Natural killer cell (primary cell): ENCODE data around the gene CBR3. TPM values are rescaled to one million over a fixed set of nuclear protein-coding genes. Genes with fewer than 3 reads are reported as not detected.
"Not testable (repeated sequence)": the region's sequence is repeated elsewhere in the genome, so short reads cannot be mapped to it uniquely, and the experiment has no call there.

ENCODE experiments used
- ATAC-seq, 3 donors: fragments of 150-1000 bp in 2 of 3; fragments of 200-7000 bp in 1 of 3; cut with Tn5 transposase; 1 replicate in 1 of 3; 2 replicates in 2 of 3; pipeline ENCODE4 v1.10.0; 2021; ENCODE audit warnings: mild to moderate bottlenecking in 2 of 3, moderate library complexity in 2 of 3
- DNase-seq, 2 donors: peaks; one replicate each; pipeline versions ENCODE4 v3.0.0 to v3.0.0-alpha.2; 2013 to 2021; ENCODE audit warnings: mixed read lengths in 1 of 2
- H3K27ac ChIP-seq: one replicate; pipeline ENCODE4 v1.5.1; 2013; ENCODE audit warnings: mild to moderate bottlenecking, low read length
- H3K27me3 ChIP-seq: one replicate; pipeline ENCODE4 v1.6.1; 2013; ENCODE audit warnings: low read length; ENCODE audit not compliant: control insufficient read depth, insufficient read depth
- H3K36me3 ChIP-seq: one replicate; pipeline ENCODE4 v1.6.1; 2013; ENCODE audit warnings: low read length; ENCODE audit not compliant: control insufficient read depth, insufficient read depth
- H3K4me1 ChIP-seq: one replicate; pipeline ENCODE4 v1.6.1; 2013; ENCODE audit warnings: low read length; ENCODE audit not compliant: control insufficient read depth, insufficient read depth
- H3K4me3 ChIP-seq: one replicate; pipeline ENCODE4 v1.5.1; 2013; ENCODE audit warnings: low read length
- H3K9me3 ChIP-seq: one replicate; pipeline ENCODE4 v1.6.1; 2013; ENCODE audit warnings: low read length; ENCODE audit not compliant: control insufficient read depth, insufficient read depth
- H3K27ac Mint-ChIP-seq, 2 donors: one replicate each; pipeline ENCODE4 v1.8.0; 2022; ENCODE audit warnings: mild to moderate bottlenecking in 2 of 2, mixed read lengths in 2 of 2, moderate library complexity in 1 of 2
- H3K27me3 Mint-ChIP-seq, 2 donors: one replicate each; pipeline ENCODE4 v1.8.0; 2022; ENCODE audit warnings: low read depth in 2 of 2, mixed read lengths in 2 of 2
- H3K36me3 Mint-ChIP-seq: one replicate; pipeline ENCODE4 v1.8.0; 2022; ENCODE audit warnings: mixed read lengths
- H3K4me1 Mint-ChIP-seq, 2 donors: one replicate each; pipeline ENCODE4 v1.8.0; 2022; ENCODE audit warnings: mixed read lengths in 2 of 2
- H3K4me3 Mint-ChIP-seq: one replicate; pipeline ENCODE4 v1.8.0; 2022; ENCODE audit warnings: mild to moderate bottlenecking, moderate library complexity, mixed read lengths
- H3K9me3 Mint-ChIP-seq, 2 donors: one replicate each; pipeline ENCODE4 v1.8.0; 2022; ENCODE audit warnings: mixed read lengths in 2 of 2
- WGBS: methylation state at CpG from one replicate; pipeline ENCODE4 v1.1.7; 2013; ENCODE audit warnings: missing lambda C conversion rate; ENCODE audit not compliant: insufficient coverage; 5-methylcytosine and 5-hydroxymethylcytosine counted together
- intact Hi-C: fragments of 100-400 bp; cut with micrococcal nuclease; formaldehyde crosslinking; loops from one replicate; pipeline ENCODE4 v1.14.2; 2022
- total RNA-seq, 4 donors: library from RNA; stranded (reverse); fragments of 120-200 nt in 1 of 4; gene quantifications; one replicate each; pipeline versions ENCODE4 v1.2.3 to v1.2.4, GENCODE V29; 2013 to 2022
- TF ChIP-seq, protein P1 (sequence below): fragments of 200-600 bp; IDR thresholded peaks from one replicate; pipeline ENCODE4 v1.8.0; 2022; ENCODE audit warnings: antibody characterized with exemption

CBR3 gene
- total RNA-seq, 3 donors from 2014 or later (not counting 1 experiment from before 2014, with no cell fraction given): 0.95 to 1.5 (median 1.2) TPM

- Histone ChIP-seq H3K27ac (no peak overlapping the region), H3K4me3 (no peak overlapping the region), H3K4me1 (peaks cover 6% of the 10 kb centered on the region), H3K9me3 (no peaks in the 10 kb centered on the region), H3K27me3 (no peaks in the 10 kb centered on the region), H3K36me3 (no peaks in the 10 kb centered on the region)
- WGBS: 96% methylated on average over 6 of the region's 10 CpGs
- no peaks in the 10 kb centered on the region for H3K36me3 Mint-ChIP-seq
- H3K4me1 Mint-ChIP-seq: peaks cover 25 to 27% of the 10 kb centered on the region in 2 donors
- intact Hi-C loops: no loop called here
- no peak overlapping the region for H3K27ac Mint-ChIP-seq
- H3K4me3 Mint-ChIP-seq: no peak overlapping the region
- no peaks in the 10 kb centered on the region for H3K27me3 Mint-ChIP-seq
- DNase-seq (no peak), ATAC-seq (no peak)
- TF ChIP-seq, protein P1, sequence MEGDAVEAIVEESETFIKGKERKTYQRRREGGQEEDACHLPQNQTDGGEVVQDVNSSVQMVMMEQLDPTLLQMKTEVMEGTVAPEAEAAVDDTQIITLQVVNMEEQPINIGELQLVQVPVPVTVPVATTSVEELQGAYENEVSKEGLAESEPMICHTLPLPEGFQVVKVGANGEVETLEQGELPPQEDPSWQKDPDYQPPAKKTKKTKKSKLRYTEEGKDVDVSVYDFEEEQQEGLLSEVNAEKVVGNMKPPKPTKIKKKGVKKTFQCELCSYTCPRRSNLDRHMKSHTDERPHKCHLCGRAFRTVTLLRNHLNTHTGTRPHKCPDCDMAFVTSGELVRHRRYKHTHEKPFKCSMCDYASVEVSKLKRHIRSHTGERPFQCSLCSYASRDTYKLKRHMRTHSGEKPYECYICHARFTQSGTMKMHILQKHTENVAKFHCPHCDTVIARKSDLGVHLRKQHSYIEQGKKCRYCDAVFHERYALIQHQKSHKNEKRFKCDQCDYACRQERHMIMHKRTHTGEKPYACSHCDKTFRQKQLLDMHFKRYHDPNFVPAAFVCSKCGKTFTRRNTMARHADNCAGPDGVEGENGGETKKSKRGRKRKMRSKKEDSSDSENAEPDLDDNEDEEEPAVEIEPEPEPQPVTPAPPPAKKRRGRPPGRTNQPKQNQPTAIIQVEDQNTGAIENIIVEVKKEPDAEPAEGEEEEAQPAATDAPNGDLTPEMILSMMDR: no peak
- H3K9me3 Mint-ChIP-seq: no peaks in the 10 kb centered on the region
Observed at GRCh38 chr21:36127250-36127904, 7.5 kb upstream of the CBR3 start.

DNA sequence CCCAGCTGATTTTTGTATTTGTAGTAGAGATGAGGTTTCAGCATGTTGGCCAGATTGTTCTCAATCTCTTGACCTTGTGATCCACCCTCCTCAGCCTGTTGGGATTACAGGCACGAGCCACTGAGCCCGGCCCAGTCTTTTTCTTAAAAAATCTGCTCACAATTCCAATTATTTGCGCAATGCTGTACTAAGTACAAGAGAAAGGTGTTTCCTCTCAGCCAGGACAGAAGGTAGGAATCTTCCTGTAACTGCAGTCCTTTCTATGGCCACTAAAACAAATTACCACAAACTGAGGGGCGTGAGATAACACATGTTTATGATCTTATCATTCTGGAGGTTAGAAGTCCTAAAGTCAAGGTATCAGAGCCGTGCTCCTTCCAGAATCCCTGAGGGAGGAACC lies 6.9 kb upstream of the CBR3 start:
- Histone ChIP-seq H3K4me1 (peaks cover 6% of the 10 kb centered on the region), H3K36me3 (no peaks in the 10 kb centered on the region), H3K4me3 (no peak overlapping the region), H3K9me3 (no peaks in the 10 kb centered on the region), H3K27me3 (no peaks in the 10 kb centered on the region), H3K27ac (no peak overlapping the region)
- DNase-seq (no peak), ATAC-seq (no peak)
- no peak overlapping the region for H3K27ac Mint-ChIP-seq
- H3K4me3 Mint-ChIP-seq: peak overlapping the region; percentile 0
- TF ChIP-seq, protein P1: no peak
- peaks cover 25 to 27% of the 10 kb centered on the region in 2 donors for H3K4me1 Mint-ChIP-seq
- WGBS: 88% methylated on average over 5 of the region's 5 CpGs
- no peaks in the 10 kb centered on the region for H3K27me3 Mint-ChIP-seq
- no peaks in the 10 kb centered on the region for H3K36me3 Mint-ChIP-seq
- no peaks in the 10 kb centered on the region for H3K9me3 Mint-ChIP-seq
- intact Hi-C loops: no loop called here

DNA sequence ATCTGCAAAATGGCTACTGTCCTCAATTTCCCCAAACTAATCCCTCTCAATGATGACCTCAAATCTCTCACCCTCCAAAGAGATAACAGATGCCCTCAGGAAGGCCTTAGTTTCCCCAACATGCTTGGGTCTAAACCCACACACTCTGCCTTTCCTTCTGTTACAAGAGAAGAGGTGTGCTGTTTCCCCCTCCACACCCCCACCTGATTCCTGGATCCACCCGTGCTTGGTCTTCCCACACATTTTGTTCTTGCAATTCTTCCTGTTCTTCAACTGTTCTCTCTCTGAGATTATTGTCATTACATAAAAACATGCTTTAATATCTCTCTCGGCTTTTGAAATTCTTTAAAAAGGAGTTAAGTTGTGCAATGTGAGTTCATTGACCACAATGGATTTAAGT lies 5.7 kb upstream of the CBR3 start:
- Histone ChIP-seq H3K4me1 (peaks cover 10% of the 10 kb centered on the region), H3K36me3 (no peaks in the 10 kb centered on the region), H3K27me3 (no peaks in the 10 kb centered on the region), H3K27ac (no peak overlapping the region), H3K4me3 (no peak overlapping the region), H3K9me3 (no peaks in the 10 kb centered on the region)
- no peaks in the 10 kb centered on the region for H3K9me3 Mint-ChIP-seq
- intact Hi-C loops: no loop called here
- peaks cover 25 to 31% of the 10 kb centered on the region in 2 donors for H3K4me1 Mint-ChIP-seq
- DNase-seq: no peak
- WGBS: 36% methylated on average over 1 of the region's 2 CpGs
- H3K27ac Mint-ChIP-seq: peak overlapping the region in 1 of 2 donors; percentile 46
- TF ChIP-seq, protein P1: no peak
- no peaks in the 10 kb centered on the region for H3K27me3 Mint-ChIP-seq
- no peak for ATAC-seq
- H3K4me3 Mint-ChIP-seq: peak overlapping the region; percentile 69
- no peaks in the 10 kb centered on the region for H3K36me3 Mint-ChIP-seq

- H3K36me3 Mint-ChIP-seq, intact Hi-C loops, ATAC-seq, H3K27ac ChIP-seq, H3K4me3 ChIP-seq, H3K9me3 Mint-ChIP-seq, H3K36me3 ChIP-seq, DNase-seq, H3K27me3 Mint-ChIP-seq, H3K27me3 ChIP-seq, H3K9me3 ChIP-seq: not testable (repeated sequence)
- Mint-ChIP-seq H3K4me1 (peaks cover 20 to 34% of the 10 kb centered on the region in 2 donors), H3K4me3 (peak overlapping the region; percentile 94), H3K27ac (peak overlapping the region; percentile 64 to 85)
- H3K4me1 ChIP-seq: peaks cover 15% of the 10 kb centered on the region
- 18% methylated on average over 10 of the region's 18 CpGs for WGBS
Observed at GRCh38 chr21:36130414-36130762, 4.5 kb upstream of the CBR3 start.

DNA sequence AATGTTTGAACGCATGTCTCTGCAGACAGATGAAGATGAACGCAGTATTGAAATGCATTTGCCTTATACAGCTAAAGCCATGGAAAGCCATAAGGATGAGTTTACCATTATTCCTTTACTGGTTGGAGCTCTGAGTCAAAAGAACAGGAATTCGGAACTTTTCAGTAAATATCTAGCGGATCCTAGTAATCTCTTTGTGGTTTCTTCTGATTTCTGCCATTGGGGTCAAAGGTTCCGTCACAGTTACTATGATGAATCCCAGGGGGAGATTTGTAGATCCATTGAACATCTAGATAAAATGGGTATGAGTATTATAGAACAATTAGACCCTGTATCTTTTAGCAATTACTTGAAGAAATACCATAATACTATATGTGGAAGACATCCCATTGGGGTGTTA lies 4.0 kb upstream of the CBR3 start:
- H3K9me3 ChIP-seq, H3K4me3 ChIP-seq, H3K36me3 Mint-ChIP-seq, H3K27ac ChIP-seq, H3K27me3 ChIP-seq, H3K36me3 ChIP-seq, DNase-seq, ATAC-seq, intact Hi-C loops, H3K9me3 Mint-ChIP-seq, H3K27me3 Mint-ChIP-seq: not testable (repeated sequence)
- H3K4me1 ChIP-seq: peaks cover 14% of the 10 kb centered on the region
- peaks cover 19 to 32% of the 10 kb centered on the region in 2 donors for H3K4me1 Mint-ChIP-seq
- H3K27ac Mint-ChIP-seq: peak overlapping the region; percentile 64 to 85
- peak overlapping the region; percentile 94 for H3K4me3 Mint-ChIP-seq
- 95% methylated on average over 5 of the region's 5 CpGs for WGBS
